Measurements from ENCODE around the gene CMKLR1.

DNA sequence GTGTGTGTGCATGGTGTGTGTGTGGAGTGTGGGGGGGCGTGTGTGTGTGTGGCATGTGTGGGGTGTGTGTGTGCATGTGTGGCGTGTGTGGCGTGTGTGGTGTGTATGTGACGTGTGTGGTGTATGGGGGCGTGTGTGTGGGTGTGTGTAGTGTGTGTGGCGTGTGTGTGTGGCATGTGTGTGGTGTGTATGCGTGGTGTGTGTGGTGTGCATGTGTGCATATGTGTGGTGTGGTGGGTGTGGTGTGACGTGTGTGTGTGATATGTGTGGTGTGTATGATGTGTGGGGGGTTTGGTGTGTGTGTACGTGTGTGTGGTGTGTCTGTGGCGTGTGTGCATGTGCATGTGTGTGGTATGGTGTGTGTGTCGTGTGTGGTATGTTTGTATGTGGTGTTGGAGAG, 24.1 kb upstream of the CMKLR1 start:
- TF ChIP-seq, protein P1, sequence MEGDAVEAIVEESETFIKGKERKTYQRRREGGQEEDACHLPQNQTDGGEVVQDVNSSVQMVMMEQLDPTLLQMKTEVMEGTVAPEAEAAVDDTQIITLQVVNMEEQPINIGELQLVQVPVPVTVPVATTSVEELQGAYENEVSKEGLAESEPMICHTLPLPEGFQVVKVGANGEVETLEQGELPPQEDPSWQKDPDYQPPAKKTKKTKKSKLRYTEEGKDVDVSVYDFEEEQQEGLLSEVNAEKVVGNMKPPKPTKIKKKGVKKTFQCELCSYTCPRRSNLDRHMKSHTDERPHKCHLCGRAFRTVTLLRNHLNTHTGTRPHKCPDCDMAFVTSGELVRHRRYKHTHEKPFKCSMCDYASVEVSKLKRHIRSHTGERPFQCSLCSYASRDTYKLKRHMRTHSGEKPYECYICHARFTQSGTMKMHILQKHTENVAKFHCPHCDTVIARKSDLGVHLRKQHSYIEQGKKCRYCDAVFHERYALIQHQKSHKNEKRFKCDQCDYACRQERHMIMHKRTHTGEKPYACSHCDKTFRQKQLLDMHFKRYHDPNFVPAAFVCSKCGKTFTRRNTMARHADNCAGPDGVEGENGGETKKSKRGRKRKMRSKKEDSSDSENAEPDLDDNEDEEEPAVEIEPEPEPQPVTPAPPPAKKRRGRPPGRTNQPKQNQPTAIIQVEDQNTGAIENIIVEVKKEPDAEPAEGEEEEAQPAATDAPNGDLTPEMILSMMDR (IDR thresholded peaks at IDR 0.05; ENCODE audit: extremely low read depth in 1 of 2, insufficient read depth in 1 of 2, low read depth in 1 of 2, low read length in 2 of 2): no peak
- TF ChIP-seq POLR2AphosphoS5 (IDR thresholded peaks at IDR 0.05; ENCODE audit: insufficient read depth, low read depth, low read length) (no peak), POLR2A (IDR thresholded peaks at IDR 0.05; ENCODE audit: low read depth, low read length) (no peak), EZH2 (IDR thresholded peaks at IDR 0.05; ENCODE audit: borderline replicate concordance, low read depth, low read length, severe bottlenecking) (no peak), FOS (IDR thresholded peaks at IDR 0.05; ENCODE audit: borderline replicate concordance, insufficient read depth, low read length) (no peak), MYC (IDR thresholded peaks at IDR 0.05; ENCODE audit: low read depth, low read length) (no peak), GATA2 (IDR thresholded peaks at IDR 0.05; ENCODE audit: insufficient read depth, insufficient read length, low read depth, low read length) (no peak)
- TF ChIP-seq, protein P2, sequence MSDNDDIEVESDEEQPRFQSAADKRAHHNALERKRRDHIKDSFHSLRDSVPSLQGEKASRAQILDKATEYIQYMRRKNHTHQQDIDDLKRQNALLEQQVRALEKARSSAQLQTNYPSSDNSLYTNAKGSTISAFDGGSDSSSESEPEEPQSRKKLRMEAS (IDR thresholded peaks at IDR 0.05; ENCODE audit: insufficient read depth, insufficient read length): no peak
